NCI-H1105 treated with DMSO at 0.1 percent for 48 hours (cell line): ENCODE data around the gene KRT84.
"Not testable (repeated sequence)": the region's sequence is repeated elsewhere in the genome, so short reads cannot be mapped to it uniquely, and the experiment has no call there.

ENCODE experiments used
- DNase-seq: peaks from one replicate; lab custom pipeline; 2025; lab: John Stamatoyannopoulos, UW

The KRT84 gene

DNA sequence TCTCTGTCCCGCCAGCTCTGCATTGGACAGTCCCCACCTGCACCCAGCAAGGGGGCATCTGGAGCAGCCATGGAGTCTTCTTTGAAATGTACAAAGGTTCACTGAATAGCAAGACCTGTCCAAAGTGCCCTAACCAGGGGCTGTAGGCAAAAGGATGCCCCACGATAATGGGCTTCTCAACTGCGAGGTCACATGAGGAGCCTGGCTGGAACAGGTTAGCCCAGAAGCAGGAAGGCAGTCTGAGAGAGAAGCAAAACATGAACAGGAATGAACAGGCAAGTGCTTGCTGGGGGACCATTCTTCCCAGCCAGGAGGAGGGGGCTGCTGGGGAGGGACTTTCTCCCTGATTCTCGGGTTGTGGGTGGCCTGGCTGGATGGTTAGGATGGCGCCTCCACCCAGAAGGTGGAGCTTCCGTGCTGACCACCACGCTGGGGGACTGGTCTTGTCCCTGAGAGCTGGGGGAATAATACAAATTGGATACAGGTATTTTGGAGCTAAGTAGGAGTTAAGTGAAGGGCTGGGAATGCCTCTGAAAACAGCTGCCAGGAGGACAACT lies 25.3 kb downstream of the KRT84 start:
- DNase-seq = no peak

DNA sequence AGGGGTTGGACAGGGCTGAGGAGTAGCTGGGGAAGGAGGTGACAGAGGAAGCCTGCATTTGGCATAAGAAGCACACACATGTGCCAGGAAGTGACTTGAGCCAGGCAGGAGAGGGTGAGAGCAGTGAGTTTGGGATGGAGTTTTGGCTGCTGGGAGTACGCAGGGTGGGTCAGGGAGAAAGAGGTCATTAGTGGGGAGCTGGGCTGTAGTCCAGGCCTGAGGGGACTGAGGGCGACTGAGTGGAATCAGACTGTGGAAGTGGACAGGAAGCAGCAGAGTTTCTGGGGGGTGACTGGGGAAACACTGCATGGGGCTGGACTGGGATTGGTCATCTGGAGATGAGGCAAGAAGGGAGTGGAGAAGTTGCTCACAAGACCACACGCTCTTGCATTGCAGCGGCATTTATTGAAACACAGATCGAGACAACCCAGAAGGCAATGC lies 25.8 kb downstream of the KRT84 start:
- DNase-seq = no peak

DNA sequence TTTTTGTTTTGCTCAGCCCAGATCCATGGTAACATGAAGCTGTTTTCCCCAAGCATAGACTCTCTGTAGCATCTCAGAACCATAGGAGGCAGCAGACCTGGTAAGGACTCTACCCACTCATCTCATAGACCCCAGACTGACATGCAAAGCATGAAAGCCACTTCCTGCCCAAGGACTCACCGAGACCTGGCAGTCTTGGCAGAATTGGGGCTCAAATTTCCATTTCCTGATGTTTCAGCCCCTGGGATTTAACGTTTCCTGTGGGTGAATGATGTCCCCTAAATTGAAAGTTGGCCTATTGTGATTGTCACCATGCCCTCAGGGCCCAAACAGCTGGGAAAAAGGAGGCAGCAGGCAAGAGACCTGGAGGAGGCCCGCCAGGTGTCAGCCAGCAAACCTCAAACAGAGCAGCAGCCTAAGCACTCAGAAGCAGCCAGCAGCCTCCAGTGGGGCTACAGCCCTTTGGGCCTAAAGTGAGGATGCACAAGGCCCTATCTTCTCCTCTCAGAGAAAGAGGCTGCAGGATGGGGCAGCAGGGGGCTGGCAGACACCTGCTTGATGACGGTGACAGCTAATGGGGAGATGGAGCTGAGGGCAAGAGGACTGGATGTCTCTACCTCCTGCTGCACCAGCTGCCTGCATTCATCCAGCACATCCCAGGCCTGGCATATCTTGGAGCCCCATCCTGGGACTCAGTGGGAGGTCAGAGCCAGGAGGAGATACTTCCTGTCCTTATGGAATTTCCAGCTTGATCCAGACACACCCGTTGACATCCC lies 26.7 kb downstream of the KRT84 start:
- no peak for DNase-seq

DNA sequence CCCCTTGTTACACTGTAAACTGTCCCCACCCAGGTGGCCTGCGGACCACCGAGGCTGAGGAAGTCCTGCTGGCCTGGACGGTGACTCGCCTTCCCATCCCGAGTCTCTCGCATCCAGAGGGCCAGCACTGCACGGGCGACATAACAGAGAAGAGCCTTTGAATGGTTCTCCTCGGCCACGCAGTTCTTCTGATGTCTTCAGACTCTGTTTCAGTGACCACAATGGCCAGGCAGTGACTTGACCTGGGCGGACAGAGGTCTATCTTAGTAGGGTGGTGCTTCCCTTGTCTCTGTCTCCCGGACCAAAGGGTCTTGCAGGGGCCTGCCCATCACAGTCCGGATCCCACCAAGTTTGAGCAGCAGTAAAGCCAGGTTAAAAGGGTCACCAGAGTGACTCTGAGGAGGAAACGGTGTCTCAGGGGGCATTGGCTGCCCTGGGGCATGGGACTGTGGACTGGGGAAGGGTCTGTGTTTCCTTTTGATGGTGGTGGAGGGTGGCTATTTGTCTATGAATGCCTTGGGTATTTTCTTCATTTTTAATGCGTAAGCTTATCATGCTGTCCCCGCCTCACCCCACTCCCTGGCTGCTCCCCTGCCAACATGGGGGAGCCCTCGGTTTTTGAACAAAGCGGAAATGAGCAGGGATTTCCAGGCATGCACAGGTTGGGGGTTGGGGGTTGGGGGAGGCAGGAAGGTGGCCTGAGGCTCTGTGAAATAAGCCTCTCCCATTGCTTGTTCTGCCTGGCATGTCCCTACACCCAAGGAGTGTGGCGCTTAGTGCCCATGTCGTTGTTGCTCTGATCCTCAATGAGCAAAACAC lies 28.5 kb downstream of the KRT84 start:
- no peak for DNase-seq

DNA sequence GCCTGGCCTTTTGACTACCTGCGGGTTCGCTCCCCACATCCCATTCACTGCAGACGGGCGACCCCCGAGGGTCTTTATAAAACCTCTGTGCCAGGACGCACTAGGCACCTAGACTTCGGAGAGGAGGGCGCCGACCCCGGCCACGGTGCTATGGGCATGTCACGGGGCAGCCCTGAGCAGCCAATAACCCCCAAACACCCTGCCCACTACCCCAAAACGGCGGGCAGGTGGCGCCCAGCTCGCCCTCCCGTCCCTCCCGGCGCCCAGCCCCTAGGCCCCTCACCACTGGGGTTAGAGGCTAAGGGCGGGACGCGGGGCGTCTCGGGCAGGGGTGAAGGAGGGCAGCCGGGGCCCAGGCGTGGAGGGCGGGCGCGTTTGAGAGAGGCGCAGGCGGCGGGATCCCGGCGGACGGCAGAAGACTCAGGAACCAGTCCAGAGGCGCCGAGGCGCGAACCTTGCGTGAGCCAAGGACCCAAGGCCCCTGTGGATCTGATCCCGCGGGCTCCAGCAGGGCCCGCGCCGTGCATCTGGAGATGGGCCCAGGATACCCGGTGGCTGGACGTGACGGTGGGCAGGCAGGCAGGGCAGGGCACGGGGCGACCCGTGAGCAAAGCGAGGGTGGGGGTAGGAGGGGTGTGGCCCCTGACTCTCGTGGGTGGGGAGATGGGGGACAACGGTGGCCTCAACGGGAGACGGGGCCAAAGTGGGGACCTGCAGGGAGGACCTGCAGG lies 29.3 kb downstream of the KRT84 start:
- no peak for DNase-seq

DNA sequence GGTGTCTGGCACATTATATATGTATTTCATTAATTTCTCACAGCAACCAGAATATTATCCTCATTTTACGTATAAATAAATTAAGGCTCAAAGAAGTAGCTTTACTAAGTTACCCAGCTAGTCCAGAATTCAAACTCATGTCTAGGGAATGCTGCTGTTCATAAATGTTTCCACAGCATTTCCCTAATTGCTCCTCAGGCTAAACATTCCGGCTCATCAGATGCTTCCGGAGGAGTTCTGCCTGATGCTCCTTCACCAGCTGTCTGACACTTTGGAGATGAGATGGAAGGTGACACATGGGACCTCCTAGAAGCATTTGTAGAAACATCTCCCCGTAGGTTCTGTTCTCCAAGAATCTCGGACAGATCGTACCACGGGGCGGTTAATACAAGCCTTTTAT lies 30.3 kb downstream of the KRT84 start:
- DNase-seq = no peak

DNA sequence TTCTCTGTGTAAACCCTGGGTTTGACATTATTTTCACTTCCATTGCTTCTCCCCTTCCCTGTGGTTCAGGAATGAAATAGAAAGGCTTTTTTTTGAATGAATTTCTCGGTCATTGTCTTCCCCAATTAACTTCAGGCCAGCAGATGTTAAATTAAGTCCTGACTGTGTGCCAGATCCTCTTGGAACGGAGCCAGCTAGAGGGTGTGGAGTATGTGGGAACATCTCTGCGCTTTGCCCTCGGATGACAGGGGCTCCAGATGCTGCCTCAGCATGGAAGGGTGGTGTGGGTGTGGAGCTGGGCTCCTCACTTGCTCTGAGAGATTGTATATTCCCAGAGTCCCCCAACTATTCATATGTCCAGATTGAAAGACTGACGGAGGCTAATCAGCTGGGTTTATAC lies 31.3 kb downstream of the KRT84 start:
- DNase-seq = peak; percentile 64

DNA sequence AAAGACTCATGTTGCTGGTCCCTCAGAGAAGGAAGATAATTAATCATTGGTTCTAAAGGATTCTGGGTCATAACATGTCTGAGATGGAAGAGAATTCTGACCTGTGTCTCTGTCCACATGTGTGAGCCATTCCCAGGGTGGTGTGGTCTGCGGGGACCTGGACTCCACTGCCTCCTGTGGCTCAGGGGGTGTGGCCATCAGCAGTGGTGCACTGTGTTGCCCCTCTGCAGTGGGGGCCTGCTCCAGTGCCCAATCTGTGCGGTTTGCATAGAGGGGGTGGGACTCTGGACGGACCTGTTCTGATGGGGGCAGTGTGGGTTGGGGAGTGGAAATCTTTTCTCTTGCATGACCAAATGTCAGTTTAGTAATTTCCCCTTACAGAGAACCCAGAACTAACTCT lies 31.7 kb downstream of the KRT84 start:
- DNase-seq = no peak

DNA sequence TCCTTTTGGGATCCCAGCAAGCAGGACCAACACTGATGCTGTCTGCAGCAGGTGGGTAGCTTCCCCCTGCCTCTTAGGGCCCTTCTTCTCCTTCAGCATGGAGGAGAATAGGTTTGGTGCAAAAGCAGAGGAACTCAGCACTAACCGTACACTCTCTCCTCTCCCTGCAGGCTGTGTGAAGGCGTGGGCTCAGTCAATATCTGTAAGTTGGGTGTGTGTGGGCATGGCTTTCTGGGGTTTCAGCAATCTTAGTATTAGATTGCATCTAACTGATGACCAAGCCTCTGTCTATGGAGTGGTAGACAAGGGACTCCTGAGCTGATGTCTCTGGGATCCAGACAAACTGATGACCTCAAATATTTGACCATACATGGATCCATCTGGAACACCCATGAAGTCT lies 32.5 kb downstream of the KRT84 start:
- no peak for DNase-seq

DNA sequence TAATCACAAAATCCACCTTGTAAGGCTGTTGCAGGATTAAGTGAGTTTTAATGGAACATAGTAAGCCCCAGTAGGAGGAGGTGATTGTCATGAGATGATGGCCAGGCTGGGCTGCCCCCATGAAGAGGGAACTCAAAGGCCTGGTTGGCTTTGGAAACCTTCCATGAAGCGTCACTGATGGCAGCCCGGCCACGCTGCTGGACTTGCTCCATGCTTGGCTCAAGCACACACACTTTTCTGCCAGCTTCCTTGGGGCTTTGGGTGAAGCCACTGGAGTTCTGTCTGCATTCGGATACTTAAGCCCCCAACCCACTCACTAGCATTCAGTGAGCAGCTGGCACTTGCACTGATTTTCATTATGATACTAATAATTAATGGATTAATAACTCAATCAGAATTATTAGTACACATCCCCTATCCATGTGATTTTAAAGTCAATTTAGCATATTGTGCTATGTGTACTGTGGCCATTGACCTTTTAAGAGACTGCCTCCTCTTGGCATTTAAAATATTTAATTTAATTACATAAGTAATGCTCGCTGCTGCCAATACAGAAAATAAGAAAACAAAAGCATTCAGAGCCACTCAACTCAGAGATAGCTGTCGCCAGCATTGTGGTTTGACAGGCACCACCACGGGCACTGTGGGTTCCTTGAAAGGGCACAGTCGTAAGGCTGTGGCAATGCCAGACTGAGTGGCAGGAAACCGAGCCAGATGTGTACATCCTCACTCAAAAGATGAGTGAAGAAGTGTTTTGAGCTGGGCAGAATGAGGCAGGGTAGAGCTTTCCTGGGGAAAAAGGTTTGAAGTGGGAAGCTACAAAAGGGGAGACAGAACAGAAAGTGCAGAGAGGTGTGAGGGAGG lies 34.0 kb downstream of the KRT84 start:
- no peak for DNase-seq

DNA sequence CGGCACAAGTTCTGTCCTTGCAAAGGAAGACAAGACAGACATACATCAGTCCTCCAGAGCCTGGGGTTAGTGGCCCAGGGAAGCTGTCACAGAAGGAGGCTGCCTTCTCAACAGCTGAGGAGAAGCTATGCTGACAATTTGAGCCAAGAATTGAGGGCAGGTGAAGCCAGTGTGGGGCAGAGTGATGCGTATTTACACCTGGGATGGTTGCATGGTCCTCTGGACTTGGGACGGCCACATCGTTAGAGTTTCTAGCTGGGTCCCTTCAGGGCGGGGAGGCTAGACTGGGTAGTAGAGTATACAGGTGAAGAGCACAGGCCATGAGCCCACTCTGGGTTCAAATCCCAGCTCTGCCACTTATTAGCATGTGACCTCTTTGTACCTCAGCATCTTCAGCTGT lies 34.7 kb downstream of the KRT84 start:
- no peak for DNase-seq

DNA sequence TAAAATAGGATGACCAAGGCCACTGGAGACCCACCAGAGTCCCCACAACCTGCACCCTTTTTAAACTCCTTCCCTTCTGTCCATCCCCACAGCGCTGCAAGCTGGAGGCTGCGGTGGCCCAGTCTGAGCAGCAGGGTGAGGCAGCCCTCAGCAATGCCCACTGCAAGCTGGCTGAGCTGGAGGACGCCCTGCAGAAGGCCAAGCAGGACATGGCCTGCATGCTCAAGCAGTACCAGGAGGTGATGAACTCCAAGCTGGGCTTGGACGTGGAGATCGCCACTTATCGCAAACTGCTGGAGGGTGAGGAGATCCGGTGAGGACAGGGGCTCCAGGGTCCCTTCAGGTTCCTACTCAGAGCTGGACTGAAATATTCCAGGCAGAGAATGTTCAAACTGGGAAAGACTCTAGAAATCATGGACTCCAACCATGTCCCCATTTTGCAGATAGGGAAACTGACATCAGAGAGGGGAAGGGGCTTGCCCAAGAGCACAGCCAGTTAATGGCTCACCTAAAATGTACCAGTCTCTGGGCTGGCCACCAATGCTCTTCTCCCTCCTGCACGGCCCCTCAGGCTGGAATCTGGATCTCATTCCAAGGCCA lies 35.3 kb downstream of the KRT84 start:
- no peak for DNase-seq

DNA sequence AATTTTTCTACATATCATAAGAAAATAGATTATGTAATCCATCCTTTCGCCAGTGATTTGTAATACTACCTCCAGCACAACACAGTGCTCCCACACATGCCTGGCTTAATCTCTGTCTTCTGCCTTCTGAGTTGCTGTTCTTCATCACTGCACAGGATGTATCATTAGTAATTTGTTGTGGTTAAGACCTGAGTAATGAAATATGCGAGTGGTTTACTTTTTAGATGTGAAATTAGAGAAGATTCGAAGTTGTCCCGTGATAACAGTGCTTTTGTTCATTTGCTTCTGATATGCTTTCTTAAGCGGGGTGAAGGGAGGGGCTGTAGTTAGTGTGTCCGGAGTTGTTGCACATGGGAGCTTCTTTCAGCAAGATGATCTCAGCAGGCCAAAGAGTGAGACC lies 36.3 kb downstream of the KRT84 start:
- no peak for DNase-seq

DNA sequence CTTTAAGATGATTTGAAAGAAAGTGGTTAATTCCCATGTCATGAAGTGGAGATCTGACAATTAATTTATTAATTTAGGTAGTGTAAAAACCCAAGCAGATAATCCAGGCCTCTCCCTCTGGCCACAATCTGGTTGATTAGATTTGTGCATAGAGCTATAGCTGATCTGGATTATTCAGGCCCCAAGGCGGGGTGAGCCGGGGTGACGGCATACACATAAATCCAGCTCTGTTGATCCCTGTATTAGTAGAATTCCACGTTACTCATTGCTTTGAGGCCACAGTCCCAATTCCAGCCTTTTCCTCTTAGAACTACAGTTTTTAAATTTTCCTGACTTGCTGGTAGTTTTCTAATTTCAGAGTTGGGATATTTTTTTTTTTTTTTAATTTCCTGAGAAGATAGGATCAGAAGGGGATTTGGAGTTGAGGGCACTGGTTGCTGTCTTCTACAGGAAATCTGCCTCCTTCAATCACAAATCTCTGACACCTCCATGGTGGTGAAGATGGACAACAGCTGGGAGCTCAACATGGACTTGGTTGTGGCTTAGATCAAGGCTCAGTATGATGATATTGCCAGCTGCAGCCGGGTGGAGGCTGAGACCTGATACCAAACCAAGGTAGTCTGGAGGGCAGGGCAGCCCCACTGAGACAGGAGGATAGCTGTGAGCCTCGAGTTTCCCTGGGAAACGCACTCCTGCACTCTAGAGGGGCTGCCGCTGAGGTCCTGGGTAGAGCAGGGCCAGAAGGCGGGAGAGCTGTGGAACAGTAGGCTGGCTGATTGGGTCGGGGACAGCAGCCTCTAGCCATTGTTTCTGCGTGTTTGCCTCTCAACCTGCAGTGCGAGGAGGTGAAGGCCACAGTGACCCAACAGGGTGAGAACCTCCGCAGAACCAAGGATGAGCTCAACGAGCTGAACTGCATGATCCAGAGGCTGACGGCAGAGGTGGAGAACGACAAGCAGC lies 37.6 kb downstream of the KRT84 start:
- DNase-seq = no peak

DNA sequence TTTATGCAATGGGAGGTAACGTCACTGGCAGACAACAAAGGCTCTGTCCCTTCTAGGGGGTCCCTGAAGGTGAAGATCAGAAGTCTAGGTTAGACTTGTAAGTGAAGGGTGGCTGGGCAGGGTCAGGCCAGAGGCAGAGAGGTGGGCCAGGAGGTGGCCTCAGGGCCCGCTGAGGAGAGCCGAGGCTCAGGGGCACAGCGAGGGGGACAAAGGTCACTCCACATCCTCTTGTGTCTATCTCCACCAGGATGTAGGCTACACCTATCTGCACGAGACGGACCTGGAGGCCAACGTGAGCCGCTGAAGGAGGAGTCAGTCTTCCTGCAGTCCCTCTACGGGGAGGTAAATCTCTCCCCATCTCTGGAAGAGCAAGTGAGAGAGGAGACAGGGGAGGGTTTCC lies 38.4 kb downstream of the KRT84 start:
- no peak for DNase-seq

DNA sequence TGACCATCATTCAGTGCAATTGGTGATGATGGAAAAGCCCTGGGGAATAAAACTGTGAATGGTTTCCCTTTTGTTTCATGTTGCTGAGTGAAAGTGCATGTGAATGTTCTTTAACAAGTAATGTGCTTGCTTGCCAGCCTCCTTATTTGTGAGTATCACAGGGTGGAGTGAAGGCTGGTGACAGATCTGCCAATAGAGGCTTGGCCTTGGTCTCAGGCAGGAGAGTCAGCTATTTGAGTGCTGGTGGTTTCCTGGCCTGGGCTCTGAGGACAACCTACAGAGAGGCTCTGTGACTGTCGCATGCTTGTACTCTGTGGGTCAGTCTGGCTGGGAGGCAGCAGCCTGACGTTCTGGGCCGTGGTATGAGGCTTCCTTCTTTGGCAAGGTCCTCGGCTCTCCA lies 38.9 kb downstream of the KRT84 start:
- DNase-seq = no peak

DNA sequence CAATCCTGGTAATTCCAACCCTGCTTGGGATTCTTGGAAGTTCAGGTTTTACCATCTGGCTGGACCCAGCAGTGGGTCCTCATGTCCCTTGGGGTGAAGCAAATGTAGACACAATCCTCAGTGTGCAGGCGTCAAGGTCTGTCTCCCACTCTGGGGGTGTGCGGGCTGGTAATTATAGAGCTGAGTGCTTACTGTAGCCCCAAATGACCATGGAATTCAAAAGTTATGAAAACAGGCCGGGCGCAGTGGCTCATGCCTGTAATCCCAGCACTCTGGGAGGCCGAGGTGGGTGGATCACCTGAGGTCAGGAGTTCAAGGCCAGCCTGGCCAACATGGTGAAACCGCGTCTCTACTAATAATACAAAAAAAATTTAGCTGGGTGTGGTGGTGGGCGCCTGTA lies 40.4 kb downstream of the KRT84 start:
- DNase-seq = not testable (repeated sequence)

DNA sequence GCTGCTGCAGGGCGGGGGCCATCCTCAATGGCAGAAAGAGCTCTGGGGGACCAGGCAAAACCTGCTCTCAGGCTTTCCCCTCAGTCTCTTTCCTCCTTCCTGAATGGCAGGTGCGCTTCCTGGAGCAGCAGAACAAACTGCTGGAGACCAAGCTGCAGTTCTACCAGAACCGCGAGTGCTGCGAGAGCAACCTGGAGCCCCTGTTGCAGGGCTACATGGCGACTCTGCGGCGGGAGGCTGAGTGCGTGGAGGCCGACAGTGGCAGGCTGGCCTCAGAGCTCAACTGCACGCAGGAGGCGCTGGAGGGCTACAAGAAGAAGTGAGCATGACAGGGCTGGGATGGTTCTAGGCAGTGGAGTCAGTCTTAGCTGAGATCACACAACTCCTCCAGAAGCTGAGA lies 41.3 kb downstream of the KRT84 start:
- no peak for DNase-seq

DNA sequence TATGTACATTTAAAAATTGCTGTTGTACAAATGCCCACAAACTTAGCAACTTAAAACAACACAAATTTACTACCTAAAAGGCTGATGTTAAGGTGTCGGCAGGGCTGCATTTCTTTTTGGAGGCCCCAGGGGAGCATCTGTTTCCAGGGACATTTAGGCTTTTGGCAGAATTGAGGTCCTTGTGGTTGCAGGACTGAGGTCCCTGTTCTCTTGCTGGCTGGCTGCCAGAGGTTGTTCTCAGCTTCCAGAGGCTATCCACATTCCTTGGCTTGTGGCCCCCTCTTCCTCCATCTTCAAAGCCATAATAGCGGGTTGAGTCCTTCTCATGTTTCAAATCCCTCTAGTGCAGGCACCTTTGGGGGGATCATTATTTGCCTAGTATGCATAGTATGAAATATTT lies 41.9 kb downstream of the KRT84 start:
- DNase-seq = no peak
